Liver (tissue), 3 donors: ENCODE data around the gene MISP3.

Source experiments
- CTCF ChIP-seq: fragments of 150-350 bp; IDR thresholded peaks from 2 replicates; pipeline ENCODE4 v1.5.1; 2017; ENCODE audit warnings: improper control_type of control experiment, low read depth, low read length; ENCODE audit not compliant: missing input control
- FOXA1 ChIP-seq: IDR thresholded peaks from 2 replicates; pipeline ENCODE4 v1.6.1; 2016; ENCODE audit warnings: antibody characterized with exemption
- JUND ChIP-seq, 2 donors: IDR thresholded peaks; 2 replicates each; pipeline ENCODE4 v1.6.1; 2016; ENCODE audit warnings: antibody characterized with exemption in 2 of 2
- YY1 ChIP-seq: IDR thresholded peaks from 2 replicates; pipeline ENCODE4 v1.6.1; 2016; ENCODE audit warnings: antibody characterized with exemption, mild to moderate bottlenecking
- TF ChIP-seq, protein P1 (sequence below): IDR thresholded peaks from 2 replicates; pipeline ENCODE4 v1.6.1; 2016; ENCODE audit warnings: antibody characterized with exemption
- TF ChIP-seq, protein P2 (sequence below): IDR thresholded peaks from 2 replicates; pipeline ENCODE4 v1.6.1; 2016; ENCODE audit warnings: antibody characterized with exemption
- donor health status: healthy.
- donor health status: healthy.

- TF ChIP-seq CTCF (no peak), JUND (IDR thresholded peaks at IDR 0.05) (no peak), FOXA1 (no peak), YY1 (no peak)
- TF ChIP-seq, protein P1, sequence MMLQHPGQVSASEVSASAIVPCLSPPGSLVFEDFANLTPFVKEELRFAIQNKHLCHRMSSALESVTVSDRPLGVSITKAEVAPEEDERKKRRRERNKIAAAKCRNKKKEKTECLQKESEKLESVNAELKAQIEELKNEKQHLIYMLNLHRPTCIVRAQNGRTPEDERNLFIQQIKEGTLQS = no peak
- TF ChIP-seq, protein P2, sequence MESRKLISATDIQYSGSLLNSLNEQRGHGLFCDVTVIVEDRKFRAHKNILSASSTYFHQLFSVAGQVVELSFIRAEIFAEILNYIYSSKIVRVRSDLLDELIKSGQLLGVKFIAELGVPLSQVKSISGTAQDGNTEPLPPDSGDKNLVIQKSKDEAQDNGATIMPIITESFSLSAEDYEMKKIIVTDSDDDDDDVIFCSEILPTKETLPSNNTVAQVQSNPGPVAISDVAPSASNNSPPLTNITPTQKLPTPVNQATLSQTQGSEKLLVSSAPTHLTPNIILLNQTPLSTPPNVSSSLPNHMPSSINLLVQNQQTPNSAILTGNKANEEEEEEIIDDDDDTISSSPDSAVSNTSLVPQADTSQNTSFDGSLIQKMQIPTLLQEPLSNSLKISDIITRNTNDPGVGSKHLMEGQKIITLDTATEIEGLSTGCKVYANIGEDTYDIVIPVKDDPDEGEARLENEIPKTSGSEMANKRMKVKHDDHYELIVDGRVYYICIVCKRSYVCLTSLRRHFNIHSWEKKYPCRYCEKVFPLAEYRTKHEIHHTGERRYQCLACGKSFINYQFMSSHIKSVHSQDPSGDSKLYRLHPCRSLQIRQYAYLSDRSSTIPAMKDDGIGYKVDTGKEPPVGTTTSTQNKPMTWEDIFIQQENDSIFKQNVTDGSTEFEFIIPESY = no peak
Measured at GRCh38 chr19:14094854-14095253, 22.3 kb downstream of the MISP3 start.
